ENCODE results near the gene ENTPD8.

ENTPD8 gene

GRCh38 chr9:137487454-137488326, 46.5 kb upstream of the ENTPD8 start:
- Histone ChIP-seq H3K4me3 (IDR thresholded peaks at IDR 0.05; ENCODE audit: insufficient read depth, low read depth, low read length) (no peak overlapping the region), H3K27ac (no peak overlapping the region), H3K4me1 (ENCODE audit: low read depth, poor library complexity, severe bottlenecking) (peaks cover 34% of the 10 kb centered on the region), H3K4me2 (no peak overlapping the region), H3K27me3 (ENCODE audit: insufficient read depth, low read depth) (peaks cover 14% of the 10 kb centered on the region), H3K36me3 (ENCODE audit: insufficient read depth) (no peaks in the 10 kb centered on the region), H3K79me2 (ENCODE audit: insufficient read depth, low read depth) (no peaks in the 10 kb centered on the region), H2AFZ (ENCODE audit: low read depth) (no peak overlapping the region), H3K9ac (no peak overlapping the region), H4K20me1 (ENCODE audit: insufficient read depth) (no peaks in the 10 kb centered on the region)
- TF ChIP-seq, protein P1, sequence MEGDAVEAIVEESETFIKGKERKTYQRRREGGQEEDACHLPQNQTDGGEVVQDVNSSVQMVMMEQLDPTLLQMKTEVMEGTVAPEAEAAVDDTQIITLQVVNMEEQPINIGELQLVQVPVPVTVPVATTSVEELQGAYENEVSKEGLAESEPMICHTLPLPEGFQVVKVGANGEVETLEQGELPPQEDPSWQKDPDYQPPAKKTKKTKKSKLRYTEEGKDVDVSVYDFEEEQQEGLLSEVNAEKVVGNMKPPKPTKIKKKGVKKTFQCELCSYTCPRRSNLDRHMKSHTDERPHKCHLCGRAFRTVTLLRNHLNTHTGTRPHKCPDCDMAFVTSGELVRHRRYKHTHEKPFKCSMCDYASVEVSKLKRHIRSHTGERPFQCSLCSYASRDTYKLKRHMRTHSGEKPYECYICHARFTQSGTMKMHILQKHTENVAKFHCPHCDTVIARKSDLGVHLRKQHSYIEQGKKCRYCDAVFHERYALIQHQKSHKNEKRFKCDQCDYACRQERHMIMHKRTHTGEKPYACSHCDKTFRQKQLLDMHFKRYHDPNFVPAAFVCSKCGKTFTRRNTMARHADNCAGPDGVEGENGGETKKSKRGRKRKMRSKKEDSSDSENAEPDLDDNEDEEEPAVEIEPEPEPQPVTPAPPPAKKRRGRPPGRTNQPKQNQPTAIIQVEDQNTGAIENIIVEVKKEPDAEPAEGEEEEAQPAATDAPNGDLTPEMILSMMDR (conservative IDR thresholded peaks at IDR 0.05; ENCODE audit: low read depth, low read length), result no peak

DNA sequence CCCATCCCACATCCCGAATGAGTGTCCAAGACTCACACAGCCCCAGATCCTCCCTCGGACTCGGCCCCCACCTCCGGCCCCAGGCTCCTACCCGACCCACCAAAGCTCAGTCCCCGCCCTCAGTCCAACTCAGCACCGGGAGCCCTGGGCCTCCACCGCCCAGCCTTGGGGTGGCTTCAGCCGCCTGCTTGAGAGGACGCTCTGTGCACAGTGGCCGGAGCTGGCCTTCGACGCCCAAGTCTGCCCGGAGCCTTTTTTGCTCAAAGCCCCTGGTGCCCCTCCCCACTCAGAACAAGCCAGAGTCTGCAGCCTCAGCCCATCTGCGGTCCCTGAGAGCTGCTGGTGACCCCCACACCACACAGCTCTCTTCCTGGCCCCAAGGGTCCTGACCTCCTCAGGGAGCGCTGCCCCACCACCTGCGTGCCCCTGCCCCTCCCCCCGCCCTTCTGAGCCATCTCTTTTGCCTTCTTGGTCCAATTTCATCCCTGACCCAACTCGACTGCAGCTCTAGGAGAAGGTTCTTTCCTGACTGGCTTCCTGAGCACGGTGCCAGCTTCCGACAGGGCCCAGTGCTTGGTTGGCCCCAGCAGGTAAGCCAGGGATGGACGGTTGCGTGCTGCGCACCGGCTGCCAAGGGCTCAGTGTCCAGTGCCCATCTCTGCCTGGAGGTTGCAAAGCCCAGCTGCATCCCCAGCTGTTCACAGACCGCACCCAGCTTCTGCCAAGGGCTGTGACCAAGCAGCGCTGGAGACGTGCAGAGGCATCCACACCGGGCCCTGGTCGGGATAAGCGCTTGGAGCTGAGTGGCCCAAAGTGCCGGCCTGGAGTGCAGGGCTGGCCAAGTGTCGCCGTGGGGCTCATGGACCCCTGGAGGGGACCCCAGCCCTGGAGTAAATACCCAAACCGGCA, 45.6 kb upstream of the ENTPD8 start:
- Histone ChIP-seq H4K20me1 (ENCODE audit: insufficient read depth) (no peaks in the 10 kb centered on the region), H3K27me3 (ENCODE audit: insufficient read depth, low read depth) (peaks cover 17% of the 10 kb centered on the region), H3K4me1 (ENCODE audit: low read depth, poor library complexity, severe bottlenecking) (peaks cover 29% of the 10 kb centered on the region), H3K27ac (no peak overlapping the region), H3K9ac (no peak overlapping the region), H2AFZ (ENCODE audit: low read depth) (no peak overlapping the region), H3K4me2 (no peak overlapping the region), H3K79me2 (ENCODE audit: insufficient read depth, low read depth) (no peaks in the 10 kb centered on the region), H3K4me3 (IDR thresholded peaks at IDR 0.05; ENCODE audit: insufficient read depth, low read depth, low read length) (no peak overlapping the region), H3K36me3 (ENCODE audit: insufficient read depth) (no peaks in the 10 kb centered on the region)
- TF ChIP-seq, protein P1 (conservative IDR thresholded peaks at IDR 0.05; ENCODE audit: low read depth, low read length), result no peak

DNA sequence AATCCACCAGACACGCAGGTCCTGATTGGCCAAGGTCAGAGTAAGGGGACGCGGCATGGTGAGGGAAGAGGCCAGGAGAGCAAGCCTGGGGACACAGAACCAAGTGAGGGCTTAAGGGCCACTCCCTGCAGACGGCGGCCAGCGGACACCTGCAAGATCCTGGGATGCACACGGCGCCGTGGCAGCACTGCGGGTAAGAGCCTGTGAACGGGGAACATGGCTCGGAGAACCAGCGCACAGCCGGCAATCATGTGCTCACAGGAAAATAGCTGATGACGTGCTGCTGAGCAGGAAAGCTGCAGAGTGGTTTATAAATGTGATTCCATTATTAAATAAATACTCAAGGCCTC, 45.0 kb upstream of the ENTPD8 start:
- Histone ChIP-seq H3K4me2 (no peak overlapping the region), H2AFZ (ENCODE audit: low read depth) (no peak overlapping the region), H3K79me2 (ENCODE audit: insufficient read depth, low read depth) (no peaks in the 10 kb centered on the region), H3K4me1 (ENCODE audit: low read depth, poor library complexity, severe bottlenecking) (peaks cover 23% of the 10 kb centered on the region), H3K27ac (no peak overlapping the region), H4K20me1 (ENCODE audit: insufficient read depth) (no peaks in the 10 kb centered on the region), H3K9ac (no peak overlapping the region), H3K4me3 (IDR thresholded peaks at IDR 0.05; ENCODE audit: insufficient read depth, low read depth, low read length) (no peak overlapping the region), H3K27me3 (ENCODE audit: insufficient read depth, low read depth) (peaks cover 17% of the 10 kb centered on the region), H3K36me3 (ENCODE audit: insufficient read depth) (no peaks in the 10 kb centered on the region)
- TF ChIP-seq, protein P1 (conservative IDR thresholded peaks at IDR 0.05; ENCODE audit: low read depth, low read length), result no peak

- Histone ChIP-seq H3K4me1 (ENCODE audit: low read depth, poor library complexity, severe bottlenecking) (peaks cover 17% of the 10 kb centered on the region), H3K4me2 (no peak overlapping the region), H3K9ac (no peak overlapping the region), H4K20me1 (ENCODE audit: insufficient read depth) (no peaks in the 10 kb centered on the region), H3K36me3 (ENCODE audit: insufficient read depth) (no peaks in the 10 kb centered on the region), H3K4me3 (IDR thresholded peaks at IDR 0.05; ENCODE audit: insufficient read depth, low read depth, low read length) (no peak overlapping the region), H2AFZ (ENCODE audit: low read depth) (no peak overlapping the region), H3K27ac (no peak overlapping the region), H3K79me2 (ENCODE audit: insufficient read depth, low read depth) (no peaks in the 10 kb centered on the region), H3K27me3 (ENCODE audit: insufficient read depth, low read depth) (peaks cover 17% of the 10 kb centered on the region)
- TF ChIP-seq, protein P1 (conservative IDR thresholded peaks at IDR 0.05; ENCODE audit: low read depth, low read length), result no peak
Measured at GRCh38 chr9:137485343-137486140, 44.4 kb upstream of the ENTPD8 start.
